ENCODE results near the gene FAM168A. TPM values are rescaled to one million over a fixed set of nuclear protein-coding genes. Genes with fewer than 3 reads are reported as not detected.

The FAM168A gene
- total and polyA plus RNA-seq, 2 donors (not counting 1 experiment from before 2014, with no cell fraction given): 16.3 to 23.8 TPM

- H3K9me3 ChIP-seq (ENCODE audit: control insufficient read depth, insufficient read depth, low read depth, low read length): no peaks in the 10 kb centered on the region
- H3K4me3 ChIP-seq (replicated peaks in 1 of 4; ENCODE audit: control extremely low read depth in 1 of 4, insufficient read depth in 1 of 4, low read depth in 3 of 4, low read length in 4 of 4): no peak within 1 kb of the TSS
- H3K79me2 ChIP-seq (ENCODE audit: control insufficient read depth, insufficient read depth, low read length): no peaks in the 10 kb centered on the region
- peaks cover 14% of the 10 kb centered on the region for H3K27me3 ChIP-seq (ENCODE audit: control insufficient read depth, insufficient read depth, low read length)
- no peaks in the 10 kb centered on the region for H4K20me1 ChIP-seq (ENCODE audit: control insufficient read depth, extremely low read depth, insufficient read depth, low read length)
- TF ChIP-seq EZH2 (IDR thresholded peaks at IDR 0.05; ENCODE audit: low read length, missing control alignments): no peak
- TF ChIP-seq CTCF (conservative IDR thresholded peaks at IDR 0.05 in 1 of 2, IDR thresholded peaks at IDR 0.05 in 1 of 2; ENCODE audit: low read depth in 1 of 2, low read length in 2 of 2): no peak
- H3K27ac ChIP-seq (ENCODE audit: insufficient read depth, low read length): no peak within 1 kb of the TSS
- H3K36me3 ChIP-seq (ENCODE audit: control insufficient read depth, insufficient read depth, low read length): no peaks in the 10 kb centered on the region
- no peak within 1 kb of the TSS for H3K9ac ChIP-seq (ENCODE audit: insufficient read depth, low read length)
- no peak within 1 kb of the TSS for H3K4me2 ChIP-seq (ENCODE audit: extremely low read depth, insufficient read depth, low read length)
- no peak within 1 kb of the TSS for H2AFZ ChIP-seq (ENCODE audit: low read length)
- no peak for DNase-seq (ENCODE audit: low read depth in 2 of 2)
- H3K4me1 ChIP-seq (ENCODE audit: control insufficient read depth, extremely low read depth, insufficient read depth, low read length): no peaks in the 10 kb centered on the region
Measured at GRCh38 chr11:73645972-73646631, 48.2 kb upstream of the FAM168A start, which contains the start of gene PLEKHB1. Gene PLEKHB1, plus strand, starts transcription at chr11:73646581. Its CDS starts 28 bp downstream, at chr11:73646609.

GRCh38 chr11:73645121-73645969, 47.4 kb upstream of the FAM168A start:
- Histone ChIP-seq H3K27me3 (ENCODE audit: control insufficient read depth, insufficient read depth, low read length) (peaks cover 16% of the 10 kb centered on the region), H3K4me2 (ENCODE audit: extremely low read depth, insufficient read depth, low read length) (no peak overlapping the region), H3K79me2 (ENCODE audit: control insufficient read depth, insufficient read depth, low read length) (no peaks in the 10 kb centered on the region), H3K4me3 (replicated peaks in 1 of 4; ENCODE audit: control extremely low read depth in 1 of 4, insufficient read depth in 1 of 4, low read depth in 3 of 4, low read length in 4 of 4) (no peak overlapping the region), H2AFZ (ENCODE audit: low read length) (no peak overlapping the region), H3K27ac (ENCODE audit: insufficient read depth, low read length) (no peak overlapping the region), H4K20me1 (ENCODE audit: control insufficient read depth, extremely low read depth, insufficient read depth, low read length) (no peaks in the 10 kb centered on the region), H3K36me3 (ENCODE audit: control insufficient read depth, insufficient read depth, low read length) (no peaks in the 10 kb centered on the region), H3K4me1 (ENCODE audit: control insufficient read depth, extremely low read depth, insufficient read depth, low read length) (no peaks in the 10 kb centered on the region), H3K9me3 (ENCODE audit: control insufficient read depth, insufficient read depth, low read depth, low read length) (no peaks in the 10 kb centered on the region), H3K9ac (ENCODE audit: insufficient read depth, low read length) (no peak overlapping the region)
- no peak for TF ChIP-seq CTCF (conservative IDR thresholded peaks at IDR 0.05 in 1 of 2, IDR thresholded peaks at IDR 0.05 in 1 of 2; ENCODE audit: low read depth in 1 of 2, low read length in 2 of 2)
- no peak for TF ChIP-seq EZH2 (IDR thresholded peaks at IDR 0.05; ENCODE audit: low read length, missing control alignments)
- DNase-seq (ENCODE audit: low read depth in 2 of 2): no peak

GRCh38 chr11:73641668-73642067, 43.8 kb upstream of the FAM168A start:
- Histone ChIP-seq H3K36me3 (ENCODE audit: control insufficient read depth, insufficient read depth, low read length) (no peaks in the 10 kb centered on the region), H3K4me3 (replicated peaks in 1 of 4; ENCODE audit: control extremely low read depth in 1 of 4, insufficient read depth in 1 of 4, low read depth in 3 of 4, low read length in 4 of 4) (no peak overlapping the region), H4K20me1 (ENCODE audit: control insufficient read depth, extremely low read depth, insufficient read depth, low read length) (no peaks in the 10 kb centered on the region), H3K27ac (ENCODE audit: insufficient read depth, low read length) (no peak overlapping the region), H3K4me1 (ENCODE audit: control insufficient read depth, extremely low read depth, insufficient read depth, low read length) (no peaks in the 10 kb centered on the region), H2AFZ (ENCODE audit: low read length) (no peak overlapping the region), H3K9me3 (ENCODE audit: control insufficient read depth, insufficient read depth, low read depth, low read length) (no peaks in the 10 kb centered on the region), H3K4me2 (ENCODE audit: extremely low read depth, insufficient read depth, low read length) (no peak overlapping the region), H3K79me2 (ENCODE audit: control insufficient read depth, insufficient read depth, low read length) (no peaks in the 10 kb centered on the region), H3K27me3 (ENCODE audit: control insufficient read depth, insufficient read depth, low read length) (peaks cover 10% of the 10 kb centered on the region), H3K9ac (ENCODE audit: insufficient read depth, low read length) (no peak overlapping the region)
- DNase-seq (ENCODE audit: low read depth in 2 of 2): no peak
- TF ChIP-seq EZH2 (IDR thresholded peaks at IDR 0.05; ENCODE audit: low read length, missing control alignments): no peak
- TF ChIP-seq CTCF (conservative IDR thresholded peaks at IDR 0.05 in 1 of 2, IDR thresholded peaks at IDR 0.05 in 1 of 2; ENCODE audit: low read depth in 1 of 2, low read length in 2 of 2): no peak
